GM13977 (cell line): ENCODE data around the gene FBXL7.

Source experiments
- DNase-seq: peaks from one replicate; pipeline ENCODE4 v3.0.0; 2012; ENCODE audit warnings: low spot score
- CTCF ChIP-seq: IDR thresholded peaks from 2 replicates; pipeline ENCODE4 v1.5.1; 2012; ENCODE audit warnings: mild to moderate bottlenecking, control low read depth; ENCODE audit not compliant: insufficient read depth; ENCODE audit errors: extremely low read depth, missing control alignments
- in situ Hi-C: fragments of 300-500 bp; cut with MboI; formaldehyde crosslinking; loops from one replicate; pipeline ENCODE4 v1.12.0; 2022; ENCODE audit warnings: low sequenced_read_pairs, low pct_unique_long_range_greater_than_20kb, mixed read lengths, inconsistent platforms; ENCODE audit not compliant: unreplicated experiment

Gene FBXL7

DNA sequence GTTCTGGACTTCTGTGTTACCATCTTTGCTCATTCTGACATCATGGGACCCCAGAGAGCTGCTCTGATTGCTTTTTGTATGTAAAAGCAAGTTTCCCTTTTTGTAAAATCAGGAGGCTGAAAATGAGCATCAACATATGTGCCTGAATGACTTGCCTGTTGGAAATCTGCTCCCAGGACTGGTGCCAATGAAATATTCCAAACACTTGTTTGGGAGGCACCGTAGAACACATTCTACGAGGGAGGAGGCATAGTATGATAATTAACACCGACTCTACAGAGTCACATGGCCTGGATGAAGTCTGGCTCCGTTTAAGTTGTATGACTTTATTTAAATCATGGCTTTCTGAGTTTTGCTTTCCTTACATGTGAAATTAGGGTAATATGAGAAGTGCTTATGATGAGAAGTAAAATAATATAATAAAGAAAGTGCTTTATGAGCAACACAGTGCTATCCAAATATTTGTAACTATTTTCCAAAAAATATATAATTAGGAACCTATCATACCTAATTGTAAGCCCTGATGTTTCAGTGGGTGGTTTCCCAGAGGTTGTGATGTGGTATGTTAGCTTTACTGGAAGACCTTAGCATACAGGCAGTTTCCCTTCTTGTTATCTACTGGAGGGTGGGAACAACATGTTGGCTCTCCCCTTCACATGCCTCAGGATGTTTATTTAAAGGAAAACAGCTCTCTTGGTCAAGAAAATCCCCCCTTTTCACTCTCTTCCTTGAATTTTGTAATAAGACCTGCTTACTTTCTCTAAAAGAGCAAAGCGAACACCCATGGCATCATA is 238.1 kb downstream of the FBXL7 start:
- TF ChIP-seq CTCF = no peak
- no peak for DNase-seq
- in situ Hi-C loops = no loop called here

- in situ Hi-C loops = no loop called here
- TF ChIP-seq CTCF = no peak
- DNase-seq = no peak
Observed at GRCh38 chr5:15740383-15740782, 240.4 kb downstream of the FBXL7 start.

- no peak for DNase-seq
- TF ChIP-seq CTCF = no peak
- in situ Hi-C loops = no loop called here
Observed at GRCh38 chr5:15741591-15741990, 241.6 kb downstream of the FBXL7 start.

DNA sequence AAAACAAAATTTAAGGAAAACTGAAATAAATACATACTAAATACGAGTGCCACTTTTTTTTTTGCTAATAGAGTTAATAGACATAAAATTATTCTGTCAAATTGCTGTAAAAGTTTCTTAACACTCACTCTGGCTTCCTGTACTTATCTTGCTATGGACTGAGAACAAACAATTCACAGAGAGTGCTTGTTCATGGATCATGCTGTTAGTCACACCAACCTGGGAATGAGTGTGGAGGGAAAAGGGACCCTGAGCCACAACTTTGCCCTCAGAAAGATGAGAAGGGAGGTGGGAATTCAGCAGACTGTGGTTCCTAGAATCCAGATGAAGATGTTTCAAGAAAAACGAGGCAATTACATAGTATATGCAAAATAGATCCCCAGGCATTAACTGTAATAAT is 246.9 kb downstream of the FBXL7 start:
- TF ChIP-seq CTCF = no peak
- in situ Hi-C loops = no loop called here
- DNase-seq = no peak

- no peak for TF ChIP-seq CTCF
- in situ Hi-C loops = no loop called here
- no peak for DNase-seq
Observed at GRCh38 chr5:15748266-15748665, 248.3 kb downstream of the FBXL7 start.

DNA sequence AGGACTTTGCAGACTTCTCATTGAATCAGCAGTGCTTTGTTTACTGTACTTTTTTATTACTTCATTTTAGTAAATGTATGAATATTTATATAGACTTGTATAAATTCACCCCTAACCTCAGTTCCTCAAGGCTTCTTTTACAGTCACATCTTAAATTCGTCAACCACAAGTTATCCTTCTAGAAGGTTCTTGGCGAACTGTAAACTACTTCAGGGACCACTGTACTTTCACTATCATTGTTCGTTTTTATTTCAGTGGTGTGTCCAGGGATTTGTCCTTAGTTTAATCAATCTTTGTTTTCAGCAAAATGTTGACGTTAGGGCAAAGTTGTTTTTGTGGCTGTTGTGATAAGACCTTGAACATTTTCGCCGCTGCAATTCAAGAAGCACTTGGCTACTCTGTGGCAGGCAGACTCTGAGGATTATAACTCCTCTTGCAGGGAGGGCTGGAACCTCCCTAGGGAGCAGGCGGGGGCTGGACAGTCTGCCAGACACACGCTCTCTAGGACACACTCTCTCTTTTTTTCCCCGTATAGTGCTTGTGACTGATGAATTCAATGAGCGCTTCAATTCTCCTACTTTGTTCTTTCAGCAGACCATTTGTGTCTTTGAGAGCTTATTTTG is 252.8 kb downstream of the FBXL7 start:
- no peak for DNase-seq
- no peak for TF ChIP-seq CTCF
- in situ Hi-C loops = no loop called here
